ENCODE results near the gene GLRA1.
"Not testable (repeated sequence)": the region's sequence is repeated elsewhere in the genome, so short reads cannot be mapped to it uniquely, and the experiment has no call there.

Gene GLRA1

DNA sequence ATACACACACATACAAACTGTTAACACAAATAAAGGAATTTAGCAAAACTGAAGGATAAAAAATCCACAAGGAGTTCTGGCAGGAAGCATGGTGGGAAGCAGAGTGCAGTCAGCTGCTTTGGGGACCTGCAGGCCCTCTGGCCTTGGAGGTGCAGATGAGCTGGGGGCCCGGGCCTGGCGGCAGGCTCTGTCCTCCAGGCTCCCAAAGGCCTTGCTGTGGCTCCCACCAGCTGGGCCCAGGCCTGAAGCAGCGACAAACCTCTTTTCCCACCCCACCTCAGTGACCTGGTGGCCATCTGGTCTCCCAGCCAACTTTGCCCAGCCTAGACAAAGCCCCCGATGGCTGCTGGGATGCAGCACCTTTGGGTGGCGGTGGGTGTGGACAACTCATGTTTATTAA is 67.8 kb downstream of the GLRA1 start:
- TF ChIP-seq, protein P1, sequence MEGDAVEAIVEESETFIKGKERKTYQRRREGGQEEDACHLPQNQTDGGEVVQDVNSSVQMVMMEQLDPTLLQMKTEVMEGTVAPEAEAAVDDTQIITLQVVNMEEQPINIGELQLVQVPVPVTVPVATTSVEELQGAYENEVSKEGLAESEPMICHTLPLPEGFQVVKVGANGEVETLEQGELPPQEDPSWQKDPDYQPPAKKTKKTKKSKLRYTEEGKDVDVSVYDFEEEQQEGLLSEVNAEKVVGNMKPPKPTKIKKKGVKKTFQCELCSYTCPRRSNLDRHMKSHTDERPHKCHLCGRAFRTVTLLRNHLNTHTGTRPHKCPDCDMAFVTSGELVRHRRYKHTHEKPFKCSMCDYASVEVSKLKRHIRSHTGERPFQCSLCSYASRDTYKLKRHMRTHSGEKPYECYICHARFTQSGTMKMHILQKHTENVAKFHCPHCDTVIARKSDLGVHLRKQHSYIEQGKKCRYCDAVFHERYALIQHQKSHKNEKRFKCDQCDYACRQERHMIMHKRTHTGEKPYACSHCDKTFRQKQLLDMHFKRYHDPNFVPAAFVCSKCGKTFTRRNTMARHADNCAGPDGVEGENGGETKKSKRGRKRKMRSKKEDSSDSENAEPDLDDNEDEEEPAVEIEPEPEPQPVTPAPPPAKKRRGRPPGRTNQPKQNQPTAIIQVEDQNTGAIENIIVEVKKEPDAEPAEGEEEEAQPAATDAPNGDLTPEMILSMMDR (IDR thresholded peaks at IDR 0.05) = no peak
- no peaks in the 10 kb centered on the region for H3K9me3 Mint-ChIP-seq
- no peak overlapping the region for H3K4me3 Mint-ChIP-seq
- DNase-seq = no peak
- no peaks in the 10 kb centered on the region for H3K4me1 Mint-ChIP-seq
- no peaks in the 10 kb centered on the region for H3K36me3 Mint-ChIP-seq (ENCODE audit: low read depth)
- no peak overlapping the region for H3K27ac Mint-ChIP-seq
- H3K27me3 Mint-ChIP-seq (ENCODE audit: low read depth, poor library complexity) = peaks cover 16% of the 10 kb centered on the region

DNA sequence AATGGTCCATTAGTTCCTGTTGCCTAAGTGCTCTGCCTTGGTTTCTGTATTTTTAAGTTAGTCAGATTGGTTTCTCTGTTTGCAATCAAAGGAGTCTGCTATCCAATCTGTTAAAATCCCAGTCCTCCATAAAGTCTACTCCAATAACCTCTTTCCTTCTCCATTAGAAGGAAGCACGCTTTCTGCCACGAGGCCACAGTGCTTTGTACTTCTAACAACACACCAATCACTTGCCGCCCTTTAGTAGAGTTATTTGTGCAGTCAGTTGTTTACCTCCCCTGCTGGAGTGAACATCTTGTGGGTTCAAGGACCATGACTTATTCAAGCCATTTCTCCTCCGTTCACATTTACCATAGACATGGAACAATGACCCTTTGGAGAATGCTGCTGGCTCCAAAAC is 69.0 kb downstream of the GLRA1 start:
- H3K36me3 Mint-ChIP-seq (ENCODE audit: low read depth) = no peaks in the 10 kb centered on the region
- H3K4me3 Mint-ChIP-seq = no peak overlapping the region
- no peak overlapping the region for H3K27ac Mint-ChIP-seq
- TF ChIP-seq, protein P1 (IDR thresholded peaks at IDR 0.05) = no peak
- peaks cover 13% of the 10 kb centered on the region for H3K27me3 Mint-ChIP-seq (ENCODE audit: low read depth, poor library complexity)
- no peak for DNase-seq
- no peaks in the 10 kb centered on the region for H3K4me1 Mint-ChIP-seq
- H3K9me3 Mint-ChIP-seq = no peaks in the 10 kb centered on the region

DNA sequence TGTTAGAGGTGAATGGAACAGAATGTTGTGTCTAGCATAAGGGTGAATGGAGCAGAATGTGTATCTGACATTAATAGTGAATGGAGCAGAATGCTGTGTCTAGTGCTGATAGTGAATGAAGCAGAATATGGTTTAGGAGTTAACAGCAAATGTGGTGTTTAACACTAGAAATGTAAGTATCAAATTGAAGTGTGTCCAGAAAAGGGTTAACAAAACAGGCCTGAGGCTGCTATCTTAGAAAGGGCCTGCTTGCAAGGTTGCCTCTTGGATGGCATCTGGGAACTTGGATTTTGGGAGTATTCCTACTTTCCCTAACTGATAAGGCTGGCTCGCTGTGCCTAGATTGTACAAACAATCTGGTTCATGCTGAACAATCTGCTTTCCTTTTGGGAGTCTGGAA is 76.8 kb downstream of the GLRA1 start:
- no peak overlapping the region for H3K4me3 Mint-ChIP-seq
- H3K27ac Mint-ChIP-seq = no peak overlapping the region
- peaks cover 3% of the 10 kb centered on the region for H3K9me3 Mint-ChIP-seq
- no peaks in the 10 kb centered on the region for H3K4me1 Mint-ChIP-seq
- DNase-seq = no peak
- TF ChIP-seq, protein P1 (IDR thresholded peaks at IDR 0.05) = no peak
- H3K36me3 Mint-ChIP-seq (ENCODE audit: low read depth) = no peaks in the 10 kb centered on the region
- H3K27me3 Mint-ChIP-seq (ENCODE audit: low read depth, poor library complexity) = peaks cover 9% of the 10 kb centered on the region

DNA sequence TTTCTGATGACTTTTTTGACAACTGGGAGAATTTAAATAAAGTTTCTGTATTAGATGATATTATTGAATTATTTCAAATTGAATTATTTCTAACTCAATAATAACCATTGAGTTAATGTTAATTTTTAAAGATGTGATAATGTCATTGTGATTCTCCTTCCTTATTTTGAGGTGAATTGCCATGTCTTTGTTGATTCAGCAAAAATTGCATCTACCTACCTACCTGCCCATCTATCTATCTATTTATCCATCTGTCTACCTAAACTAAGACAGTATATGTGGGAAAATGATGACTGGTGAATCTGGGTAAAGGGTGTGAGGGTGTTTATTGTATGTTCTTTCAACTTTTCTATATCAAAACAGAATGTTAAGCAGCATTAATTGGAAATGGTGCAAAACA is 77.9 kb downstream of the GLRA1 start:
- Mint-ChIP-seq H3K27me3 (ENCODE audit: low read depth, poor library complexity) (peaks cover 12% of the 10 kb centered on the region), H3K4me1 (no peaks in the 10 kb centered on the region), H3K36me3 (ENCODE audit: low read depth) (no peaks in the 10 kb centered on the region), H3K4me3 (no peak overlapping the region), H3K27ac (no peak overlapping the region), H3K9me3 (peaks cover 9% of the 10 kb centered on the region)
- TF ChIP-seq, protein P1 (IDR thresholded peaks at IDR 0.05) = no peak
- no peak for DNase-seq

DNA sequence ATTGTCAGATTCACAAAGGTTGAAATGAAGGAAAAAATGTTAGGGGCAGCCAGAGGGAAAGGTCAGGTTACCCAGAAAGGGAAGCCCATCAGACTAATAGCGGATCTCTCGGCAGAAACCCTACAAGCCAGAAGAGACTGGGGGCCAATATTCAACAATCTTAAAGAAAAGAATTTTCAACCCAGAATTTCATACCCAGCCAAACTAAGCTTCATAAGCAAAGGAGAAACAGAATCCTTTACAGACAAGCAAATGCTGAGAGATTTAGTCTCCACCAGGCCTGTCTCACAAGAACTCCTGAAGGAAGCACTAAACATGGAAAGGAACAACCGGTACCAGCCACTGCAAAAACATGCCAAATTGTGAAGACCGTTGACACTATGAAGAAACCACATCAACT is 91.8 kb downstream of the GLRA1 start:
- H3K4me3 Mint-ChIP-seq, H3K4me1 Mint-ChIP-seq, DNase-seq, H3K27ac Mint-ChIP-seq: not testable (repeated sequence)
- Mint-ChIP-seq H3K27me3 (ENCODE audit: low read depth, poor library complexity) (peaks cover 11% of the 10 kb centered on the region), H3K9me3 (peaks cover 81% of the 10 kb centered on the region), H3K36me3 (ENCODE audit: low read depth) (peaks cover 54% of the 10 kb centered on the region)

DNA sequence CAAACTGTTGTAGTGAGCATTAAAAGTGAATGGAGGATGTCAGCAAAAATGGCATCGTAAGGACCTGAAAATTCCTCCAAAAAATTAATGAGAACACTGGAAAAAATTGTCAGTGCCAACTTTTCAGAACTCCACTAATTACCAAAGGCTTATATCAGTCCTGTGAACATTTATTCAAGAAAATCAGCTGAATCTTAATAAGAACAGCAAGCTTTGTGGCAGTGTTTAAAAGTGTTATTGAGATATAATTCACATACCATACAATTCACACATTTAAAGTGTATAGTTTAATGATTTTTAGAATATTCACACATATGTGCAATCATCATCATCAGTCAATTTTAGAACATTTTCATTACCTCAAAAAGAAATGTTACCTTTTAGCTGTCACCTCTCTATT is 95.3 kb downstream of the GLRA1 start:
- peaks cover 46% of the 10 kb centered on the region for H3K9me3 Mint-ChIP-seq
- TF ChIP-seq, protein P1 (IDR thresholded peaks at IDR 0.05) = no peak
- H3K36me3 Mint-ChIP-seq (ENCODE audit: low read depth) = peaks cover 53% of the 10 kb centered on the region
- no peak overlapping the region for H3K27ac Mint-ChIP-seq
- H3K27me3 Mint-ChIP-seq (ENCODE audit: low read depth, poor library complexity) = peaks cover 7% of the 10 kb centered on the region
- H3K4me3 Mint-ChIP-seq = no peak overlapping the region
- DNase-seq = no peak
- peaks cover 5% of the 10 kb centered on the region for H3K4me1 Mint-ChIP-seq
